WERI-Rb-1 (cell line): Measurements from ENCODE around the gene CAAP1.
"Not testable (repeated sequence)": the region's sequence is repeated elsewhere in the genome, so short reads cannot be mapped to it uniquely, and the experiment has no call there.

Source experiments
- DNase-seq: peaks from one replicate; pipeline ENCODE4 v3.0.0-alpha.2; 2020
- H3K27ac ChIP-seq: fragments of 250-450 bp; sonication (Bioruptor Pico); 2 replicates; pipeline ENCODE4 v1.5.1; 2020; ENCODE audit warnings: mild to moderate bottlenecking, moderate library complexity
- H3K27me3 ChIP-seq: fragments of 250-450 bp; sonication (Bioruptor Pico); 2 replicates; pipeline ENCODE4 v1.5.1; 2021; ENCODE audit warnings: mild to moderate bottlenecking, low read depth, moderate library complexity; ENCODE audit not compliant: insufficient read depth, severe bottlenecking
- H3K36me3 ChIP-seq: fragments of 250-450 bp; sonication (Bioruptor Pico); 2 replicates; pipeline ENCODE4 v1.5.1; 2020; ENCODE audit warnings: mild to moderate bottlenecking, moderate library complexity
- H3K4me3 ChIP-seq: 2 replicates; pipeline ENCODE4 v1.5.1; 2011; ENCODE audit warnings: low read depth, mild to moderate bottlenecking, control low read depth, low read length
- H3K9me3 ChIP-seq: fragments of 250-450 bp; sonication (Bioruptor Pico); 2 replicates; pipeline ENCODE4 v1.5.1; 2021; ENCODE audit warnings: mild to moderate bottlenecking, moderate library complexity; ENCODE audit not compliant: severe bottlenecking
- TF ChIP-seq, protein P1 (sequence below): IDR thresholded peaks from 2 replicates; pipeline ENCODE4 v1.5.1; 2011; ENCODE audit warnings: low read depth, mild to moderate bottlenecking, control low read depth, inconsistent platforms, low read length

CAAP1 gene

DNA sequence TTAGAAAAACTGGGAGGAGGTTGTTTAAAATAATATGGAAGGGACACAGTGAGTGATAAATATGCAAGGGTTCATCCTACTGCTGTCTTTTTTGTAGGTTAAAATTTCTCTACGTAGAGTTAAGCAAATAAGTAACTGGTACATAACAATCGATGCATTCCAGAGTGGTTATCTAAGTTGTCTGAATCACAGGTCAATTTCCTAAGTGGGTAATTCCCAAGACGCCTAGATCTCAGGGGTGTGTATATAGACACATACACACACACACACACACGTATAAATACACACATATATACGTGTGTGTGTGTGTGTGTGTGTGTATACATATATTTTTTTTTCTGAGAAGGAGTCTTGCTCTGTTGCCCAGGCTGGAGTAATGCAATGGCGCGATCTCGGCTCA, 22.3 kb downstream of the CAAP1 start:
- H3K27ac ChIP-seq, result no peak overlapping the region
- no peaks in the 10 kb centered on the region for H3K9me3 ChIP-seq
- H3K36me3 ChIP-seq, result no peaks in the 10 kb centered on the region
- TF ChIP-seq, protein P1, sequence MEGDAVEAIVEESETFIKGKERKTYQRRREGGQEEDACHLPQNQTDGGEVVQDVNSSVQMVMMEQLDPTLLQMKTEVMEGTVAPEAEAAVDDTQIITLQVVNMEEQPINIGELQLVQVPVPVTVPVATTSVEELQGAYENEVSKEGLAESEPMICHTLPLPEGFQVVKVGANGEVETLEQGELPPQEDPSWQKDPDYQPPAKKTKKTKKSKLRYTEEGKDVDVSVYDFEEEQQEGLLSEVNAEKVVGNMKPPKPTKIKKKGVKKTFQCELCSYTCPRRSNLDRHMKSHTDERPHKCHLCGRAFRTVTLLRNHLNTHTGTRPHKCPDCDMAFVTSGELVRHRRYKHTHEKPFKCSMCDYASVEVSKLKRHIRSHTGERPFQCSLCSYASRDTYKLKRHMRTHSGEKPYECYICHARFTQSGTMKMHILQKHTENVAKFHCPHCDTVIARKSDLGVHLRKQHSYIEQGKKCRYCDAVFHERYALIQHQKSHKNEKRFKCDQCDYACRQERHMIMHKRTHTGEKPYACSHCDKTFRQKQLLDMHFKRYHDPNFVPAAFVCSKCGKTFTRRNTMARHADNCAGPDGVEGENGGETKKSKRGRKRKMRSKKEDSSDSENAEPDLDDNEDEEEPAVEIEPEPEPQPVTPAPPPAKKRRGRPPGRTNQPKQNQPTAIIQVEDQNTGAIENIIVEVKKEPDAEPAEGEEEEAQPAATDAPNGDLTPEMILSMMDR, result no peak
- no peaks in the 10 kb centered on the region for H3K27me3 ChIP-seq
- H3K4me3 ChIP-seq, result no peak overlapping the region
- no peak for DNase-seq

DNA sequence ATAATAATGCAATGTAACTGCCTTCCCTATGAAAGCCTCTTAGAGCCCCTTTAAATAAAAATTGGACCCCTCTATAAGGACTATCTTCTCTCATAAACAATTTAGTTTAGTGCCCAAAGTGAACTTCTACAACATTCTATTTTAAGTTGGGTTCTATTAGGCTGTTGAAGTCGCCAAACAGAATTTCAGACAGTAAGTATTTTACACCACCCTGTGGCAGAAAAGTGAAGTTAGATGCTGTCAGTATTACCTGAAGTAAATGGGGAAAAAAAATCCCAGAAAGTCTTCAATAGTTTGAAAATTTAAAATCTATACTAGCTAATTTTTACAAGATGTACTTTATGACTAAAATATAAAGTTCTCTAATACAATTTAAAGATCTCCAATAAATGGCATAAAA, 29.5 kb downstream of the CAAP1 start:
- Histone ChIP-seq H3K4me3 (no peak overlapping the region), H3K9me3 (no peaks in the 10 kb centered on the region), H3K27me3 (no peaks in the 10 kb centered on the region), H3K36me3 (peaks cover 3% of the 10 kb centered on the region; the same call in 1 of the 2 replicates), H3K27ac (no peak overlapping the region)
- TF ChIP-seq, protein P1, result no peak
- DNase-seq, result no peak

DNA sequence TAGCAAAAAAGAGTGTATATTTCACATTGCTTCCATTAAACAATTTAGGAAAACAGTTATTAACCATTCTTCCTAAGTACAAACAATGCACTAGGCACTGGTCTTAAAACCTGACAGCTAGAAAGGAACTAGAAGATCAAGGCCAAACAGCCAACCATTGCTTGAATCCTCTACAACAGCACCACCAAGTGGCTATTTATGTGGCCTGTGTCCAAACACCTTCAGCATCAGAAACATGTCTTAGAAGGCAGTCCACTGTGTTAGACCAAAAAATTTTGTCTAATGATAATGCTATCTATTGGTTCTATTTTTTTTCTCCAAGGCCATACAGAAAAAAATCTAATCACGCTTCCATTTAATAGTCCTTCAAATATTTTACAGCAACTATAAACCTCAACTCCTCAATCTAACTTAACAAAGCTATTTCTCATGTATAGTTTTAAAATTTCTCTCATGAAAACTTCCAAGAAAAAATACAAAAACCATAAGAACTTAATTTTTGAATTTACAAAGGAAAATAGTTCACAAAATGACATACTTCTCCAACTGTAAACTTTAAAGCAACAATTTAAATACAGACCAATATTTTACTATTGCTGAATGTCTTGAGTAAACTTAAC, 36.1 kb downstream of the CAAP1 start:
- TF ChIP-seq, protein P1, result peak; percentile 78
- Histone ChIP-seq H3K4me3 (no peak overlapping the region), H3K36me3 (peaks cover 3% of the 10 kb centered on the region; the same call in 1 of the 2 replicates), H3K27me3 (no peaks in the 10 kb centered on the region), H3K27ac (no peak overlapping the region), H3K9me3 (no peaks in the 10 kb centered on the region)
- DNase-seq, result peak; percentile 42

DNA sequence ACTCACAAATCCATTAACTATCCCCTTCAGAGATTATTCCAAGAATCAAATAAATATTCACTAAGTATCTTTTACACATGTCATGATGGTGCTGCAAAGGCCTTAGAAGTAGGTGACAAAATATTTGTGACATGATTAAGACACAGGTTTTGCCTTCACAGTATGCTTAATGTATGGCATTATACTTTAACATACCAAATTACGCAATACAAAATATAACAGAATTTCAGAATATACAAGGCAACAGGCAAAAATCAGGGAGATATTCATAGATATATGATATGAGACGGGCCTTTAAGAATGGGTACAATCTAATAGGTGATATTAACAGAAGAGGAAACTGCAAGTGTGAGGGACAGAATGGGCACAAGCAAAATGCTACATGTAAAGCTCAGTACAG, 41.6 kb downstream of the CAAP1 start:
- TF ChIP-seq, protein P1, result no peak
- no peak for DNase-seq
- Histone ChIP-seq H3K4me3 (no peak overlapping the region), H3K36me3 (peaks cover 4% of the 10 kb centered on the region; the same call in 1 of the 2 replicates), H3K27ac (no peak overlapping the region), H3K27me3 (no peaks in the 10 kb centered on the region), H3K9me3 (no peaks in the 10 kb centered on the region)

DNA sequence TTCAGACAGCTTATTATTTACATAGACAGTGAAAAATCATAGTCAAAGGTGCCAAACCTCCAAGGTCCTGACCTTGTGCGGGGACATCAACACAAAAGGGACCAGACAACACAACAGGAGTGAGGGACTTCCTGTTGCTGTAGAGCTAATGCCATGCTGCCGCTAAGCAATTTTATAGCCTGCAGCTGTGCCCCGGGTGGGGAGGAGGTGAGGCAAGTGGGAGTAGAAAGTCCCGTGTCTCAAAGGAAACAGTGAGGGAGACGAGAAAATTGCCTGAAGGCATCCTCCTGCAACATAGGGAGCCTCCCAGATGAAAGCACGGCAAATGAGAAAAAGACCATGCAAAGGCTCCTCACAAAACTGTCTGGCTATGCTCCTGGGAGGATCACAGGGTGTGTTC, 58.8 kb downstream of the CAAP1 start:
- Histone ChIP-seq H3K9me3 (peaks cover 2% of the 10 kb centered on the region), H3K27me3 (no peaks in the 10 kb centered on the region), H3K36me3 (no peaks in the 10 kb centered on the region), H3K27ac (no peak overlapping the region), H3K4me3 (no peak overlapping the region)
- TF ChIP-seq, protein P1, result no peak
- DNase-seq, result no peak

DNA sequence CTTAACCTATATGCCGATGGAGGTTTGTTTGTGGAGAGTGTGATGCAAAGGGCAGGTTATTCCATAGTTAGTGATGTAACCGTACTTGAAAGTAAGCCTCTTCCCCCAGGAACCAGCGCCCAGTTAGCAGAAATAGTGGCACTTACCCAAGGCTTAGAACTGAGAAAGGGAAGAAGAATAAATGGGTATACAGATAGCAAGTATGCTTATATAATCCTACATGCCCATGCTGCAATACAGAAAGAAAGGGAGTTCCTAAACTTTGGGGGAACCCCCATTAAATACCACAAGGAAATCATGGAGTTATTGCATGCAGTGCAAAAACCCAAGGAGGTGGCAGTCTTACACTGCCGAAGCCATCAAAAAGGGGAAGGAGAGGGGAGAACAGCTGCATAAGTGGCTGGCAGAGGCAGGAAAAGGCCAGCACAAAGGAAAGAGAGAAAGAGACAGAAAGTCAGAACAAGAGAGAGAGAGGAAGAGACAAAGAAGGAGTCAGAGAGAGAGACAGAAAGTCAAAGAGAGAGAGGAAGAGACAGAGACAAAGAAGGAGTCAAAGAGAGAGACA, 64.1 kb downstream of the CAAP1 start:
- not testable (repeated sequence) for H3K36me3 ChIP-seq, H3K9me3 ChIP-seq, H3K27ac ChIP-seq, H3K27me3 ChIP-seq, H3K4me3 ChIP-seq, DNase-seq
